ENCODE measurements around the gene CRMP1. TPM values are rescaled to one million over a fixed set of nuclear protein-coding genes. Genes with fewer than 3 reads are reported as not detected.

CRMP1 gene
- total and polyA plus RNA-seq, 8 donors: 1.2 to 21.4 (median 2.1) TPM; not detected in 1

GRCh38 chr4:5919571-5919970, 26.7 kb upstream of the CRMP1 start:
- TF ChIP-seq EP300 (IDR thresholded peaks at IDR 0.05) (no peak), POLR2AphosphoS5 (IDR thresholded peaks at IDR 0.05) (no peak), POLR2A (IDR thresholded peaks at IDR 0.05) (no peak)
- TF ChIP-seq, protein P1, sequence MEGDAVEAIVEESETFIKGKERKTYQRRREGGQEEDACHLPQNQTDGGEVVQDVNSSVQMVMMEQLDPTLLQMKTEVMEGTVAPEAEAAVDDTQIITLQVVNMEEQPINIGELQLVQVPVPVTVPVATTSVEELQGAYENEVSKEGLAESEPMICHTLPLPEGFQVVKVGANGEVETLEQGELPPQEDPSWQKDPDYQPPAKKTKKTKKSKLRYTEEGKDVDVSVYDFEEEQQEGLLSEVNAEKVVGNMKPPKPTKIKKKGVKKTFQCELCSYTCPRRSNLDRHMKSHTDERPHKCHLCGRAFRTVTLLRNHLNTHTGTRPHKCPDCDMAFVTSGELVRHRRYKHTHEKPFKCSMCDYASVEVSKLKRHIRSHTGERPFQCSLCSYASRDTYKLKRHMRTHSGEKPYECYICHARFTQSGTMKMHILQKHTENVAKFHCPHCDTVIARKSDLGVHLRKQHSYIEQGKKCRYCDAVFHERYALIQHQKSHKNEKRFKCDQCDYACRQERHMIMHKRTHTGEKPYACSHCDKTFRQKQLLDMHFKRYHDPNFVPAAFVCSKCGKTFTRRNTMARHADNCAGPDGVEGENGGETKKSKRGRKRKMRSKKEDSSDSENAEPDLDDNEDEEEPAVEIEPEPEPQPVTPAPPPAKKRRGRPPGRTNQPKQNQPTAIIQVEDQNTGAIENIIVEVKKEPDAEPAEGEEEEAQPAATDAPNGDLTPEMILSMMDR (IDR thresholded peaks at IDR 0.05): no peak
- Histone ChIP-seq H3K9me3 (peaks cover 0 to 5% (median 0%) of the 10 kb centered on the region in 4 donors), H3K4me3 (no peak overlapping the region), H3K36me3 (no peaks in the 10 kb centered on the region), H3K27ac (no peak overlapping the region), H3K27me3 (peaks cover 0 to 74% (median 23%) of the 10 kb centered on the region in 3 donors), H3K4me1 (no peaks in the 10 kb centered on the region)
- intact Hi-C loops (cut with DNase I; ENCODE audit: low total_unique reads): no loop called here
- DNase-seq: no peak
- WGBS, 5 donors: 67 to 83% (median 81%) methylated on average over 7 of the region's 7 CpGs

GRCh38 chr4:5919044-5919443, 26.2 kb upstream of the CRMP1 start:
- intact Hi-C loops (cut with DNase I; ENCODE audit: low total_unique reads): no loop called here
- H3K36me3 ChIP-seq: no peaks in the 10 kb centered on the region
- H3K27ac ChIP-seq: no peak overlapping the region
- TF ChIP-seq, protein P1 (IDR thresholded peaks at IDR 0.05): no peak
- TF ChIP-seq POLR2A (IDR thresholded peaks at IDR 0.05) (no peak), POLR2AphosphoS5 (IDR thresholded peaks at IDR 0.05) (no peak), EP300 (IDR thresholded peaks at IDR 0.05) (no peak)
- peaks cover 0 to 5% (median 0%) of the 10 kb centered on the region in 4 donors for H3K9me3 ChIP-seq
- no peaks in the 10 kb centered on the region for H3K4me1 ChIP-seq
- DNase-seq: no peak
- H3K4me3 ChIP-seq: no peak overlapping the region
- peaks cover 0 to 74% (median 23%) of the 10 kb centered on the region in 3 donors for H3K27me3 ChIP-seq
- 77 to 85% (median 81%) methylated on average over 7 to 8 of the region's 8 CpGs for WGBS, 5 donors

- no peak for DNase-seq
- peaks cover 0 to 5% (median 0%) of the 10 kb centered on the region in 4 donors for H3K9me3 ChIP-seq
- H3K4me3 ChIP-seq: no peak overlapping the region
- no peaks in the 10 kb centered on the region for H3K36me3 ChIP-seq
- WGBS, 5 donors: 45 to 55% (median 51%) methylated on average over 6 to 8 of the region's 8 CpGs
- no peak overlapping the region for H3K27ac ChIP-seq
- no peak for TF ChIP-seq POLR2A (IDR thresholded peaks at IDR 0.05)
- TF ChIP-seq EP300 (IDR thresholded peaks at IDR 0.05): no peak
- TF ChIP-seq, protein P1 (IDR thresholded peaks at IDR 0.05): no peak
- TF ChIP-seq POLR2AphosphoS5 (IDR thresholded peaks at IDR 0.05): no peak
- intact Hi-C loops (cut with DNase I; ENCODE audit: low total_unique reads): no loop called here
- H3K27me3 ChIP-seq: peaks cover 0 to 73% (median 23%) of the 10 kb centered on the region in 3 donors
- H3K4me1 ChIP-seq: no peaks in the 10 kb centered on the region
Observed at GRCh38 chr4:5918331-5918985, 25.6 kb upstream of the CRMP1 start.

DNA sequence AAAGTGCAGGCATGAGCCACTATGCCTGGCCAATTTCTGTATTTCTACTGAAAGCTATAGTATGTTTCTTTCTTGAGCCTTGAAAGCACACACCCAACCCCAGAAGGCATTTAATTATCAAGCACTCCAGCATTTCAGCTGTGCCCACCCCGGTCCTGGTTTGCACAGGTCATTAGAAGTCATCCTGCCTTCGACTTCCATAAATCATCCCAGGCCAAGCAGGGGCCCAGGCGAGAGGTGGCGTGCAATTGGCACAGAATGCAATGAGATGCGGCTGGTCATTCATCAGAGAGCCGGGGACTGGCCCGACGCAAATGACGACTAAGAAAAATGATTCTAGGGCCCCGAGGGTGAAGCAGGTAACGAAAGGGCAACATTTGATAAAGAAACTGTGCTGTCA, 24.8 kb upstream of the CRMP1 start:
- TF ChIP-seq POLR2A (IDR thresholded peaks at IDR 0.05) (no peak), EP300 (IDR thresholded peaks at IDR 0.05) (no peak), POLR2AphosphoS5 (IDR thresholded peaks at IDR 0.05) (no peak)
- TF ChIP-seq, protein P1 (IDR thresholded peaks at IDR 0.05): no peak
- peaks cover 0 to 65% (median 22%) of the 10 kb centered on the region in 3 donors for H3K27me3 ChIP-seq
- no peak for DNase-seq
- no peaks in the 10 kb centered on the region for H3K36me3 ChIP-seq
- WGBS, 5 donors: 36 to 51% (median 42%) methylated on average over 9 to 11 of the region's 11 CpGs
- no peaks in the 10 kb centered on the region for H3K4me1 ChIP-seq
- intact Hi-C loops (cut with DNase I; ENCODE audit: low total_unique reads): no loop called here
- no peak overlapping the region for H3K27ac ChIP-seq
- H3K9me3 ChIP-seq: peaks cover 0 to 5% (median 2%) of the 10 kb centered on the region in 4 donors
- H3K4me3 ChIP-seq: no peak overlapping the region

Measured in stomach (tissue), 9 donors.